HepG2 (cell line): ENCODE data around the gene OGFOD3. TPM values are rescaled to one million over a fixed set of nuclear protein-coding genes. Genes with fewer than 3 reads are reported as not detected.
A peak's percentile ranks its signal among the peaks of the same experiment; 100 is the strongest.

ENCODE experiments used
- CREM ChIP-seq, 2 experiments: sonication (generic) in 1 of 2; formaldehyde crosslinking in 1 of 2; IDR thresholded peaks; 2 replicates each; pipeline versions ENCODE4 v1.4.0 to v1.6.1; 2016 to 2020; ENCODE audit warnings: antibody characterized with exemption in 1 of 2, mild to moderate bottlenecking in 1 of 2, missing genetic modification reagents in 1 of 2
- CSRNP2 ChIP-seq: sonication (generic); formaldehyde crosslinking; conservative IDR thresholded peaks from 2 replicates; pipeline ENCODE4 v1.8.0; 2022; ENCODE audit warnings: low read depth, missing genetic modification reagents
- HHEX ChIP-seq: IDR thresholded peaks from 2 replicates; pipeline ENCODE4 v1.6.1; 2016; ENCODE audit warnings: control low read depth
- HNRNPK ChIP-seq: fragments of 200-400 bp; formaldehyde crosslinking; IDR thresholded peaks from 2 replicates; pipeline ENCODE4 v1.6.1; 2018; ENCODE audit warnings: low read length, low read depth, moderate library complexity, mild to moderate bottlenecking; ENCODE audit not compliant: poor library complexity, severe bottlenecking
- JARID2 ChIP-seq: sonication (generic); formaldehyde crosslinking; IDR thresholded peaks from 2 replicates; pipeline ENCODE4 v1.8.1; 2023; ENCODE audit warnings: missing genetic modification reagents, inconsistent platforms; ENCODE audit not compliant: insufficient replicate concordance
- KDM3A ChIP-seq: IDR thresholded peaks from 2 replicates; pipeline ENCODE4 v1.6.1; 2018; ENCODE audit warnings: low read depth, missing compliant biosample characterization
- NR2C2 ChIP-seq: sonication (generic); formaldehyde crosslinking; IDR thresholded peaks from 2 replicates; pipeline ENCODE4 v1.4.0; 2020; ENCODE audit warnings: missing genetic modification reagents, mild to moderate bottlenecking, moderate library complexity, borderline replicate concordance
- ONECUT2 ChIP-seq: sonication (generic); formaldehyde crosslinking; IDR thresholded peaks from 2 replicates; pipeline ENCODE4 v1.4.0; 2020; ENCODE audit warnings: missing genetic modification reagents
- PBX3 ChIP-seq: sonication (generic); formaldehyde crosslinking; IDR thresholded peaks from 2 replicates; pipeline ENCODE4 v1.8.1; 2023; ENCODE audit warnings: missing genetic modification reagents, inconsistent platforms, borderline replicate concordance
- PCBP2 ChIP-seq: fragments of 200-400 bp; formaldehyde crosslinking; optimal IDR thresholded peaks from 2 replicates; pipeline ENCODE3; 2018; ENCODE audit warnings: low read length, low read depth; ENCODE audit not compliant: poor library complexity, severe bottlenecking
- POLR2A ChIP-seq, 2 experiments: IDR thresholded peaks; 2 replicates each; pipeline ENCODE4 v1.6.1; 2011; ENCODE audit warnings: low read depth in 2 of 2, low read length in 2 of 2, mild to moderate bottlenecking in 1 of 2, moderate library complexity in 1 of 2; ENCODE audit not compliant: insufficient read depth in 1 of 2
- REST ChIP-seq, 2 experiments: IDR thresholded peaks; 2 replicates each; pipeline ENCODE4 v1.6.1; 2011 to 2012; ENCODE audit warnings: low read length in 2 of 2, borderline replicate concordance in 1 of 2, low read depth in 1 of 2, mild to moderate bottlenecking in 1 of 2, moderate library complexity in 1 of 2
- U2AF1 ChIP-seq: fragments of 200-400 bp; formaldehyde crosslinking; optimal IDR thresholded peaks from 2 replicates; pipeline ENCODE3; 2017; ENCODE audit warnings: mild to moderate bottlenecking, low read depth, low read length
- USF2 ChIP-seq, 2 experiments: sonication (generic) in 1 of 2; formaldehyde crosslinking in 1 of 2; IDR thresholded peaks; 2 replicates each; pipeline versions ENCODE4 v1.5.1 to v1.6.1; 2011 to 2020; ENCODE audit warnings: borderline replicate concordance in 1 of 2, low read depth in 1 of 2, low read length in 1 of 2, mild to moderate bottlenecking in 1 of 2, missing genetic modification reagents in 1 of 2, moderate library complexity in 1 of 2
- ZBTB49 ChIP-seq: sonication (generic); formaldehyde crosslinking; IDR thresholded peaks from 2 replicates; pipeline ENCODE4 v1.4.0; 2020; ENCODE audit warnings: missing genetic modification reagents, borderline replicate concordance
- ZFP90 ChIP-seq: sonication (generic); formaldehyde crosslinking; IDR thresholded peaks from 2 replicates; pipeline ENCODE4 v1.8.0; 2022; ENCODE audit warnings: missing genetic modification reagents, mild to moderate bottlenecking, inconsistent platforms, borderline replicate concordance
- polyA plus RNA-seq, 8 experiments: library from polyadenylated mRNA; depleted of rRNA in 3 of 8; stranded (reverse) in 7 of 8; unstranded in 1 of 8; fragments of >200 nt; fragmentation: Illumina TruSeq in 4 of 8; extraction: Trizol in 4 of 8; gene quantifications; 2 replicates each; pipeline versions ENCODE4 v1.2.1 to v1.2.3, GENCODE V29; 2011 to 2016; ENCODE audit warnings: low read depth in 4 of 8, missing spikeins in 1 of 8, mixed read lengths in 1 of 8; ENCODE audit not compliant: insufficient read depth in 1 of 8
- total RNA-seq, 5 experiments: library from RNA; depleted of rRNA; stranded (reverse); fragments of >200 nt; fragmentation: Illumina TruSeq; extraction: Trizol; gene quantifications; 2 replicates each; pipeline ENCODE4 v1.2.3, GENCODE V29; 2016; ENCODE audit warnings: low read depth in 1 of 5

The OGFOD3 gene
- total and polyA plus RNA-seq, 2 of the 13 experiments (the other 11 are each of a cell fraction or from before 2014, with no cell fraction given) = 40.0 to 42.1 TPM

GRCh38 chr17:82440991-82441627 lies 22.7 kb upstream of the OGFOD3 start (continued):
- TF ChIP-seq PBX3 (CRISPR knock-in tag) = no peak
- TF ChIP-seq CREM (IDR thresholded peaks at IDR 0.05) = no peak
- TF ChIP-seq CREM (CRISPR knock-in tag; IDR thresholded peaks at IDR 0.05) = no peak
- no peak for TF ChIP-seq U2AF1
- no peak for TF ChIP-seq KDM3A (CRISPR knock-in tag)
- no peak for TF ChIP-seq USF2 (IDR thresholded peaks at IDR 0.05; ENCODE audit: low read depth, low read length)
- no peak for TF ChIP-seq USF2 (CRISPR knock-in tag; IDR thresholded peaks at IDR 0.05; ENCODE audit: borderline replicate concordance)
- TF ChIP-seq POLR2A (IDR thresholded peaks at IDR 0.05; ENCODE audit: insufficient read depth in 1 of 2, low read depth in 2 of 2, low read length in 2 of 2) = peak in 1 of 2 experiments; percentile 29; a peak in 1 of 4 replicates
- no peak for TF ChIP-seq NR2C2 (CRISPR knock-in tag)
- TF ChIP-seq REST (IDR thresholded peaks at IDR 0.05; ENCODE audit: borderline replicate concordance in 1 of 2, low read depth in 1 of 2, low read length in 2 of 2) = no peak
- TF ChIP-seq HNRNPK = peak; percentile 79
- TF ChIP-seq HHEX (CRISPR knock-in tag) = no peak
- no peak for TF ChIP-seq ONECUT2 (CRISPR knock-in tag)
- no peak for TF ChIP-seq ZBTB49 (CRISPR knock-in tag)
- no peak for TF ChIP-seq JARID2
- TF ChIP-seq ZFP90 (CRISPR knock-in tag) = no peak
- TF ChIP-seq PCBP2 = peak; percentile 13
- TF ChIP-seq CSRNP2 = no peak
